Measurements from ENCODE around the gene IGF2.

GRCh38 chr11:2131371-2132236 lies 7.6 kb downstream of the IGF2 start:
- TF ChIP-seq POLR2A (IDR thresholded peaks at IDR 0.05; ENCODE audit: extremely low read depth, insufficient read length) (no peak), CTCF (IDR thresholded peaks at IDR 0.05; ENCODE audit: low read depth, low read length) (no peak)
